COLO829 (cell line): Measurements from ENCODE around the gene CALN1.
"Not testable (repeated sequence)": the region's sequence is repeated elsewhere in the genome, so short reads cannot be mapped to it uniquely, and the experiment has no call there.

ENCODE experiments used
- DNase-seq: peaks from one replicate; pipeline ENCODE4 v3.0.0; 2012; ENCODE audit warnings: low spot score

Gene CALN1

GRCh38 chr7:72266771-72267170, 145.4 kb downstream of the CALN1 start:
- no peak for DNase-seq

GRCh38 chr7:72265071-72265904, 146.8 kb downstream of the CALN1 start:
- no peak for DNase-seq

DNA sequence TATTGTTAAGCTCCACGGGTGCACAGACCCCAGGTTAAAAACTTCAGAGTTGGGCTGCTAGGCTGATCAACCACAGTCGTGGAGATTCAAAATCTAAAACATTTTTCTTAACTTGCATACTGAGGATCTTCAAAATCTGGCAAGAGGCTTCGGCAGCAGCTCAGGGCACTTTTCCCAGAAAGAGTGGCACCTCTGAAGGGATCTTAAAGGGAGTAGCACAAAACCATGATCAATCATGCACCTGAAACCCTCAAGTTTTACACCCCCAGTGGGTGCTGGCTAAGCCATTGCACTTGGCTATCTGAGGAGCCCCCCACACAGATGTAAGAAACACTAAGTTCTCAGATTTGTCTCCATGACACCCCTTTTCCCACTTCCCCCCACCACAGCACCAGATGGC, 151.7 kb downstream of the CALN1 start:
- no peak for DNase-seq

DNA sequence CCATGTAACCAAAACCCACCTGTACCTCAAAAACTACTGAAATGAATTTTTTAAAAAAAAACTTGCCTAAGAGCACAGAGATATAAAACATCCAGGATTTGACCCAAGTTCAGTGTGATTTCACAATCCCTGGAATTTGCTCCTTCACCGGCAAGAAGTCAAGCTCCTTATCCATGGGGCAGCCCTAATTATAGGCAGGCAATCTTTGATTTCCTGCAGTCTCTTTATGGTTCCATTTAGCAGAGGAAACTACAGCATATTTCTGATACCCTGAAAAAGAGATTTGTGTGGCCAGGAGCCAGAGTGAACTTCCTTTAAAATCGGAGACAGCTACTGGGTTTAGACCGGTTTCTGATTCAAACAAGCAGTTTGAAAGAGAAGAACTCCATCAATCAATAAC, 154.1 kb downstream of the CALN1 start:
- DNase-seq, result no peak

DNA sequence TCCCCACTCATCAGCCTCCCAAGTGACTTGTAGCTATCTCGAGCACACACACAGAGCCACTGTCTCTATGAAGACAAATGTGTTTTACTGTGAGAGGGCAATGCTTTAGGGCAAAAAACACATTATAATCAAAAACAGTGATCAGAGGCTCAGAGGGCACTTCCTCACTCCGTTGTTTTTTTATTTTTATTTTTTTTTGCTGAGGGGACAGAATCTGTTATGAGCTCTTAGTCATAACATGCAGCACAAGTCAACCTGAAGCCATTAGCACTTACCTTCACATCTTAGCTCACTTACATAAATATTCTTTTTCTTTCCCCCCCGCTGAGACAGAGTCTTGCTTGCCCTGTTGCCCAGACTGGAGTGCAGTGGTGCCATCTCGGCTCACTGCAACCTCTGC, 157.7 kb downstream of the CALN1 start:
- DNase-seq, result no peak

DNA sequence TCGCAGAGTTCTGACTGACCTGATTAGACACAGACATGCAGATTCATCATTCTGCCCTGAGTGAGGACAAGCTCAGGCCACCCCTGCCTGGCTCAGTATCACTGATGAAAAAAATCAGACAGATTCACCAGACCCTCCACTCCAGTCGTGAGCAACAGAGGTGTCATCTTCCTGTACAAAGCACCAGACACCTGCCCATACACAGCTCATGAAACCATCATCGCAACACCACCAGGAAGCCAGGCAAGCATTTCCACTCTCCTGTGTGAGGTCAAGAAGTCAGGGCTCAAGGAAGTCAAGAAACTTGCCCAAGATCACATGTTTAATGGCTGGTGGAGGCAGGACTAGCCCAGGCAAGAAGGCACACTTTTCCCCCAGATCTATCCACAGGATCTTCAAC, 163.0 kb downstream of the CALN1 start:
- no peak for DNase-seq

DNA sequence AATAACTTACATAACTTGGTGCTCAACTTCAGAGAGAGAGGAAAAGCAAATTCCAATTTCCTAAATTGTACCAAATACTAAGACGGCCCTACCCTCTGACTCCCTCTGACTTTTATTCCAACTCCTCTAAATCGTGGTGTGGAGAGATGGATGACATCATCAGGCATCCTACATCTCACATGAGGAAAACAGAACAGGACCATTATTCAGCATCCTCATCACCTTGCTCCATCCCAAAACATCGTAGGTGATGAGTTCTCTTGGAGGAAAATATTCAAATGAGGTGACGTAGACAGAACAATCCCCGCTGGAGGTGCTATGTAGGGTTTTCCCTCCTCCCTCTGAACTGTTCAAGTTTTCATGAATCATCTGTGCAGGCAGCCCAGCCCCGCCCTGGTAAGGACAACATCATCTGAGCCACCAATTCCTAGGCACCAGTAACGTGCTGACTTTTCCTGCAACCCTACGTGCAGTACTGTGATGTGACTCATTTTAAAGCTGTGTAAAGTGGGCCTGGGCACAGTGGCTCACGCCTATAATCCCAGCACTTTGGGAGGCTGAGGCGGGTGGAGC, 167.2 kb downstream of the CALN1 start:
- DNase-seq, result no peak

- DNase-seq, result no peak
Measured at GRCh38 chr7:72243329-72243728, 168.8 kb downstream of the CALN1 start.

DNA sequence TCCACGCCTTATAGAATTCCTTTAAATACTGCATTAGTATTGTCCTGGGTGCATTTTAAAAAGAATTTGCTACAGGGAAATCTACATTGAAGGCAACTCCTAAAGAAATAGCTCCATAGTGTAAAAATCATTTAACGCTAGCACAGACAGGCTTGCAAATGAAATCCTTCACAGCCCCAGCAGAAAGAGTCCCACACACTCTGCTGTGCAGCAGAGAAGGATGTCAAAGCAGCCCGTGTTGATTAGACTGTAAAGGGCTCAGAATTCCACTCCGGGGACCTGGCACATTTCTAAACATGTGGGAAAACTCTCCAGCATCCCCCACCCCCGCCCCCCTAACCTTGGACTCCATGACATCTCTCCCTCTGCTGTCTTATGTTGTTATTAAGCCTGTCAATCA, 176.8 kb downstream of the CALN1 start:
- DNase-seq, result no peak

DNA sequence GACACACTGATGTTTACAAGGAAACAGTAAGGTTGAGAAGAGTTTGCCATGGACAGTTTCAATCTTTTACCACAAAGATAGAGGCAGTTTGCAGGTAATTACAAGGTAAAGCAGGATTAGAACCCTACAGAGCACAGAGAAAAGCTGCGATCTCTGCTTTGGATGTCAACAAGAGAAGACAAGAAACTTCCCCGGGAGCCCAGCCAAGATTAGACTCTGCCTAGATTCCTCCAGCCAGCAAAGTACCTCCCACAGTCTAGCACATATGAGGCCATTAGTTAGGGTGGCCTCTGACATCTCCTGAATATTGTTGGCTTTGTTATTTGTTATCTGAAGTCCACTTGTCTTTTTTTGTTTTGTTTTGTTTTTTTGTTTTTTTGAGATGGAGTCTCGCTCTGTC, 178.1 kb downstream of the CALN1 start:
- no peak for DNase-seq

DNA sequence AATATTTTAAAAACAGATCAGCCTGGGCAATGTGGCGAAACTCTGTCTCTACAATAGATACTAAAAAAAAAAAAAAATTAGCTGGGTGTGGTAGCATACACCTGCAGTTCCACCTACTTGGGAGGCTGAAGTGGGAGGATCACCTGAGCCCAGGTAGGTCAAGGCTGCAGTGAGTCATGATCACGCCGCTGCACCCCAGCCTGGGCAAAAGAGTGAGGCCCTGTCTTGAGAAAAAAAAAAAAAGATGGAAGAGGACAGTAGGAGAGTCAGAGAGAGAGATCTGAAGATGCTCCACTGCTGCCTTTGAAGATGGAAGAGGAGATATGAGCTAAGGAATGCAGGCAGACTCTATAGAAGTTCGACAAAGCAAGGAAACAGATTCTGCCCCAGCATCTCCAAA, 181.9 kb downstream of the CALN1 start:
- no peak for DNase-seq

DNA sequence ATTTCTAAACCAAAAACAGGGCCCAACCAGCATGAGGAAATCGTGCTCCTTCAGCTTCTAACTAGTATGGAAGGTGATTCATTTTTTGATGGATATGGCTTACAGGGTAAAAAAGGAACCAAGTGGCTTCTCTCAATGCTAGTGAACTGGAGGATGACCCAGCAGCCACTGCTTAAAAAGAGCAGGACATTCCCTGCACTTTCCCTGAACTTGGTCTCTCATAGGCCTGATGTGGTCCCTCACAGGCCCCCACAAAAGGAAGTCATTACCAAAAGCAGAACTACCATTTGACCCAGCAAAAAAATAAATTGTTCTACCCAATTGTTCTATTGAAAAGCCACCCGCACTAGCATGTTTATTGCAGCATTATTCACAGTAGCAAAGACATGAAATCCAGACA, 188.8 kb downstream of the CALN1 start:
- no peak for DNase-seq

GRCh38 chr7:72222136-72222535, 190.0 kb downstream of the CALN1 start:
- DNase-seq, result no peak

- DNase-seq, result no peak
Measured at GRCh38 chr7:72219500-72219899, 192.6 kb downstream of the CALN1 start.

DNA sequence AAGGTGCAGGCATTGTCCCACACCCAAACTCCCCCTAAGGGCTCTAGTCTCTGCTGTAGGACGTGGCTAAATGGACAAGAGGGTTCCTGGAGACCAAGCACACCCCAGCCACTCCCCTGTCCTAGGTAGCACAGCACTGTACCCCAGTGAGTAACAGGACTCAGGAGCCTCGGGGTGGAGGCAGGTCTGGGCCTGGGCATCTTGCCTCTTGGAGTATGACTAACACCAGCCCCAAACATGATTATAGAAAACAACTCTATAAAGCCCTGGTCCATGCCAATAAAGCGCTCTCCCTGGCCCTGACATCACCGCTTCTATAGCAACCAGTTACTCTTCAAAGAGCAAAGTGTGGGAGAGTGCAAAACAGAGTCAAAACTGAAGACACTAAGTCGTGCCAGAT, 195.0 kb downstream of the CALN1 start:
- no peak for DNase-seq

GRCh38 chr7:72213769-72214168, 198.4 kb downstream of the CALN1 start:
- DNase-seq, result no peak

DNA sequence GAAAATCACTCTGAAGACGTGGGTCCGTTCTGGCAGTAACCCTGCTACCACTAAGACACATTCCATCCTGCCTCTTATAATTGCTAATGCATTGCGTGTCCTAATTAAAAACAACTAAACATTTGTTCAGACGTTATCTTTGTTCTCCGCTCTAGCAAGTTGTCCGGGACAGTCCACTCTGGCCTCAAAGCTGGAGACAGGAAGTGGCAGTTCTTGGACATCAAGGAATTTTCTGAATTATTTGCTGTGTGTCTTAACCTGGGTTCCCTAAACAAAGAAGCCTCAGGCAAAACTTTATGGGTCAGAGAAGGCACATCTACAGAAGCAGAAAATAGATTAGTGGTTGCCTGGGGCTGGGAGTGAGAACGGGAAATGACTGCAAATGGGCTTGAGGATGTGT, 199.1 kb downstream of the CALN1 start:
- DNase-seq, result no peak

DNA sequence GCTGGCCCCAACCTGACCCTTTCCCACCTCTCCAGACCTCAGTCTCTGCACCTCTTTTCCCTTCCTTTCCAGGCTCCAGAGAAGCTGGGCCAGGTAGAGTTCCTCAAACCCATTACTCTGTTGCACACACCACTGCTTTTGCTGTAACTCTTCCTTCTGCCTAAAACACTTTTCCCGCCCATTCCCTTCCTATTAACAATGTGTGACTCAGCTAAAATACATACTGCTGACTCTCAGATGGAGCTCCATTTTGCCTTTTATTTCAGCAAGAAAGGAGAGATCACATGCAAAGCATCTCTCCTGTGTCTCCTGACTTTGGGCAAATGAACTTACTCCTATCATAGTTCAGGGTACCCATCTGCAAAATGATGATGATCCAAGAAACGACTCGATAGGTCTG, 201.0 kb downstream of the CALN1 start:
- no peak for DNase-seq

- DNase-seq, result not testable (repeated sequence)
Measured at GRCh38 chr7:72209006-72209405, 203.1 kb downstream of the CALN1 start.

DNA sequence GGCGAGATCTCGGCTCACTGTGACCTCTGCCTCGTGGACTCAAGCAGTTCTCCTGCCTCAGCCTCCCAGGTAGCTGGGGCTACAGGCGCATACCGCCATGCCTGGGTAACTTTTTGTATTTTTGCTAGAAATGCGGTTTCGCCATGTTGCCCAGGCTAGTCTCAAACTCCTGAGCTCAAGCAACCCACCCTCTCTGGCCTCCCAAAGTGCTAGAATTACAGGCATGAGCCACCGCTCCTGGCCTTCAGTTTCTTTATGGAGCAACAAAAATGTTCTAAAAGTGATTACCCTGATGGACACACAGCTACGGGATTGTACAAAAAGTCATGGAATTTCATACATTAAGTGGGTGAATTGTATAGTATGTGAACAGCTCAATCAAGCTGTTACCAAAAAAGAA, 216.0 kb downstream of the CALN1 start:
- no peak for DNase-seq

GRCh38 chr7:72190919-72191318, 221.2 kb downstream of the CALN1 start:
- DNase-seq, result no peak

DNA sequence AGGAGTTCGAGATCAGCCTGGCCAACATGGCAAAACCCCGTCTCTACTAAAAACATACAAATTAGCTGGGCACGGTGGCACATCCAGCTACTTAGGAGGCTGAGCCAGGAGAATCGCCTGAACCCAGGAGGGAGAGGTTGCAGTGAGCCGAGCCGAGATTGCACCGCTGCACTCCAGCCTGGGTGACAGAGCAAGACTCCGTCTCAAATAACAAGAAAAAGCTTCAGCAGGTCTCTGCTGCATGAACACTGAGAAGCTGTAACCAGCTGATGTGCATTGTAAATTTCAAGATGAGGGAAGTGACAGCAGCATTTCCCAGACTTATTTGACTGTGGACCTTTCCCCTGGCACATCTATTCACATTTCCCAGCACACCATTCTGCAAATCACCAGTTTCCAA, 222.0 kb downstream of the CALN1 start:
- no peak for DNase-seq

DNA sequence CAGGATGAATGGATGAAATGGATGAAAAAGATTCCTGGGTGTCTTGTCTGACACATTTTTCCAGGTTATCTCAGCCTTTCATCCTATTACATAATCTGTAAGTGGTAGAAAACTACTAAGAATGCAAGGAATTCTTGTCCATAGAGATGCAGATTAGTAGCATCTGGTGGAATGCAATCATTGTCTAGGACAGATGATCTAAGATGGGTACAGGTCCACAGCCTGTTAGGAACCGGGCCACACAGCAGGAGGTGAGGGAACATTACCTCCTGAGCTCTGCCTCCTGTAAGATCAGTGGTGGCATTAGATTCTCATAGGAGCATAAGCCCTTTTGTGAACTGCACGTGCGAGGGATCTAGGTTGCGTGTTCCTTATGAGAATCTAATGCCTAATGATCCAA, 225.0 kb downstream of the CALN1 start:
- no peak for DNase-seq

GRCh38 chr7:72183835-72184234, 228.3 kb downstream of the CALN1 start:
- peak; percentile 39 for DNase-seq
